Endothelial cell of umbilical vein (primary cell): Measurements from ENCODE around the gene OAS3. TPM values are rescaled to one million over a fixed set of nuclear protein-coding genes. Genes with fewer than 3 reads are reported as not detected.

Experiments used
- polyA plus RNA-seq, 4 experiments: library from polyadenylated mRNA; depleted of rRNA in 3 of 4; stranded (reverse) in 3 of 4; unstranded in 1 of 4; fragments of >200 nt; gene quantifications; 2 replicates each; pipeline versions ENCODE4 v1.2.1 to v1.2.3, GENCODE V29; 2011 to 2012; ENCODE audit warnings: missing spikeins in 1 of 4
- total RNA-seq: library from RNA; stranded (reverse); gene quantifications from 2 replicates; pipeline ENCODE4 v1.2.3, GENCODE V29; 2021

The OAS3 gene
- total and polyA plus RNA-seq, 2 donors (not counting 3 experiments of a cell fraction or from before 2014, with no cell fraction given): 13.1 to 19.8 TPM

Other genes starting within 250 kb of the OAS3 start
- not detected in 2 replicates for gene RPH3A, start 146.7 kb upstream of the OAS3 start, total RNA-seq
- not detected in 2 replicates for gene RPH3A, start 146.7 kb upstream of the OAS3 start, polyA plus RNA-seq
- gene OAS1, start 31.5 kb upstream of the OAS3 start, total RNA-seq: 2.9 and 6.4 TPM in 2 replicates
- 5.7 and 5.8 TPM in 2 replicates for gene OAS1, start 31.5 kb upstream of the OAS3 start, polyA plus RNA-seq
- gene OAS2, start 40.0 kb downstream of the OAS3 start, total RNA-seq: 2.4 and 3.1 TPM in 2 replicates
- 1.3 and 1.7 TPM in 2 replicates for gene OAS2, start 40.0 kb downstream of the OAS3 start, polyA plus RNA-seq
- 0.14 and 0.22 TPM in 2 replicates for gene DTX1, start 118.3 kb downstream of the OAS3 start, total RNA-seq
- 0.06 and 0.11 TPM in 2 replicates for gene DTX1, start 118.3 kb downstream of the OAS3 start, polyA plus RNA-seq
- not detected in 2 replicates for gene RASAL1, start 197.3 kb downstream of the OAS3 start, total RNA-seq
- gene RASAL1, start 197.3 kb downstream of the OAS3 start, polyA plus RNA-seq: not detected in 2 replicates
- gene CFAP73, start 211.2 kb downstream of the OAS3 start, total RNA-seq: not detected in 2 replicates
- not detected in 2 replicates for gene CFAP73, start 211.2 kb downstream of the OAS3 start, polyA plus RNA-seq
- 76.4 and 90.0 TPM in 2 replicates for gene DDX54, start 247.0 kb downstream of the OAS3 start, total RNA-seq
- 41.9 and 54.1 TPM in 2 replicates for gene DDX54, start 247.0 kb downstream of the OAS3 start, polyA plus RNA-seq
- gene RITA1, start 247.2 kb downstream of the OAS3 start, total RNA-seq: 20.4 and 20.7 TPM in 2 replicates
- gene RITA1, start 247.2 kb downstream of the OAS3 start, polyA plus RNA-seq: 21.1 and 21.3 TPM in 2 replicates